22Rv1 (cell line): ENCODE data around the gene ITPR1.

Experiments
- CTCF ChIP-seq: fragments of 450-650 bp; IDR thresholded peaks from 2 replicates; pipeline ENCODE4 v1.5.1; 2017; ENCODE audit warnings: mild to moderate bottlenecking
- ZFX ChIP-seq: fragments of 450-650 bp; IDR thresholded peaks from 2 replicates; pipeline ENCODE4 v1.6.1; 2017; ENCODE audit warnings: antibody characterized with exemption, borderline replicate concordance

DNA sequence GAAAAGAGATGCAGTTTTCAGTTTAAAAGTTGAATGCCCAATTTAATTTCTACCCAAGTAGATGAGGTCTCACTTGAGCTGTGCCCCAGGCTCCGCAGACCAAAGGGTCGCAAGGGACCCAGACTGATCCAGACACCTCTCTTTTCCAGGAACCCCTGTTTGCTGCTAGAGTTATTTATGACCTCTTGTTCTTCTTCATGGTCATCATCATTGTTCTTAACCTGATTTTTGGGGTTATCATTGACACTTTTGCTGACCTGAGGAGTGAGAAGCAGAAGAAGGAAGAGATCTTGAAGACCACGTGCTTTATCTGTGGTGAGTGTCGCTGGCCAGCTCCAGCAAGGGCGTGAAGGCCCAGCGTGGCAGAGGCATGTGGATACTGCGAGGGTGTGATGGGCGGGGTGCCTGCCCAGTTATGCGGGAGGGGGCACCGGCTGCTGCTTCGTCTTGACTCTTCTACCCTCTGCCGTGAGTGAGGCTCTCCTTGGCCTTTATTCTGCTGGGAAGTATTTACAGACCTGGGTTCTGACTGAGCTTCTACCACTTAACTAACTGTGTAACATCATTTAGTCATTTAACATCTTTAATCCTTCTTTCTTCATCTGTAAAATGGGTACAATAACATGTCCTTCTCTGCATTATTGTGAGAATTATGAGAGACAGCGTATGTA, 321.9 kb downstream of the ITPR1 start:
- TF ChIP-seq CTCF (no peak), ZFX (no peak)
